ENCODE results near the gene C10orf120. TPM values are rescaled to one million over a fixed set of nuclear protein-coding genes. Genes with fewer than 3 reads are reported as not detected.

Gene C10orf120
- total RNA-seq, 1 donor from 2014 or later: not detected

DNA sequence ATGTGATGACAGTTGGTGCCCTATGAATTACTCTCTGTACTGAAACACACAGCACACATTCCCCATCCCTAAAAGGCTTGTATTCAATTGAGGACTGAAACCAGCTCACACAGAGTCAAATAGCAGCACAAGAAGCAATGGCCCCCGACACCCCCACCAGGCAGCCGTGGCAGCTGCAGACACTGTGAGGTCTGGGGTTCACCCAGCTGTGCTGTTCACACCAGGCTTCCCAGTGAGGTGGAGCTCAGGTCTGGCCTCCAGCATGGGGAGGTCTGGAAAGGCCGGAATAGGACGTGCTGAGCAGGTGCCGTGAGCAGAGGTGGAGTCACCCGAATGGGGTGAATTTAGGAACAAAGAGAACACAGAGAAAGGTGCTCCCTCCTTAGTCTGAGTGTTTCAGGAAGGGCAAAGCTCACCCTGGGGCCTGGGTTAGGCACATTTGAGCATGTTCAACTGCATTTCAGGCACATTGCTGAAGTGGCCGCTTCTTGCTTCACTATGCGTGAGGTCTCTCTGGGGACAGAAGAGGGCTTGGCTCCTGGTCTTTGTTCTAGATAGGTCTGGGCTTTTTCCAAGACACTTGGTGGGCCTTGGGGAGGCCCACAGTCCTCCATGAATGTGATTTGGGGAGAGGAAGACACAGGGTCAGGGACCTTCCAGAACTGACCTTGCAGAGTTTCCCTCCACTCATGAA lies 41.1 kb downstream of the C10orf120 start:
- H3K36me3 Mint-ChIP-seq: no peaks in the 10 kb centered on the region
- no peaks in the 10 kb centered on the region for H3K9me3 Mint-ChIP-seq
- DNase-seq (ENCODE audit: extremely low spot score, unreplicated experiment): no peak
- peak overlapping the region; percentile 68 for H3K27ac Mint-ChIP-seq
- H3K4me3 Mint-ChIP-seq: no peak overlapping the region
- peaks cover 18% of the 10 kb centered on the region for H3K27me3 Mint-ChIP-seq
- no peak for TF ChIP-seq CTCF (conservative IDR thresholded peaks at IDR 0.05)
- H3K4me1 Mint-ChIP-seq (ENCODE audit: unreplicated experiment): no peaks in the 10 kb centered on the region

DNA sequence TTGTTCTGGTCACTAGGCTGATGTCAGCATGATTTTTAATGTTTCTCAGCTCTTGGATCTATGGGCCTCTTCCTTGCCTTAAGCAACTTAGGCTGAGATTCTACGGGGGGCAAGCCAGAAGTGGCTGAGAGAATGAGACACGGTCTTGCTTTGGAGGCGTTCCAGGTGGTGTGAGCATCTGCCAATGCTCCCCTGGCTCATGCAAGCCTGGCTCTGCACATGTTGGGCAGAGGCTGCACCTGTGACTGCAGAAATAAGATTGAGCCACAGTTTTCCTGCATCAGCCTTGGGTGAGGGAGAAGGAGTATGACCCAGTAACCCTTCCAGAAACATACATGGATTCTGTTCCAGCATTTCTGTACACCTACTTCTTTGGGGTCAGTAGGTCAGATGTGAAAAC lies 41.9 kb downstream of the C10orf120 start:
- Mint-ChIP-seq H3K4me1 (ENCODE audit: unreplicated experiment) (no peaks in the 10 kb centered on the region), H3K36me3 (no peaks in the 10 kb centered on the region), H3K9me3 (no peaks in the 10 kb centered on the region), H3K27me3 (peaks cover 18% of the 10 kb centered on the region), H3K4me3 (no peak overlapping the region), H3K27ac (no peak overlapping the region)
- DNase-seq (ENCODE audit: extremely low spot score, unreplicated experiment): no peak
- no peak for TF ChIP-seq CTCF (conservative IDR thresholded peaks at IDR 0.05)

- Mint-ChIP-seq H3K4me1 (ENCODE audit: unreplicated experiment) (no peaks in the 10 kb centered on the region), H3K27ac (no peak overlapping the region), H3K27me3 (peaks cover 17% of the 10 kb centered on the region), H3K9me3 (no peaks in the 10 kb centered on the region), H3K4me3 (no peak overlapping the region), H3K36me3 (no peaks in the 10 kb centered on the region)
- no peak for DNase-seq (ENCODE audit: extremely low spot score, unreplicated experiment)
- TF ChIP-seq CTCF (conservative IDR thresholded peaks at IDR 0.05): no peak
Measured at GRCh38 chr10:122657255-122657654, 42.4 kb downstream of the C10orf120 start.

DNA sequence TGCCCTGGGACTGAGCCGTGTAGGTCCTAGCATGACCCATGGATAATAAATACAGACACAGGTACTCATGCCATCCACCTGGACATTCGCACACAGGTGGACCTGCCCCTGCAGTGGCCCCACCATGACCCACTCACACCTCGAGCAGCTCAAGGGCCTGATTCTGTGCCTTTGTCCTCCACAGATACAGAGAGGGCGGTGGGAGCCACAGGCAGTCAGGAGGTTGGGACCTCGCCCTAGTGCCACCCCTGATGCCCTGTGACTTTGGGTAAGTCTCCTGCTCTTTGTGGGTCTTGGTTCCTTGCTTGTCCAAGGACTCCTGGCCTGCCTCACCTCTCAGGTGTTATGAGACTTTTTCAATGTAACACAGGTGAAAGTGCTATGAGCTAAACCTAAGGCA lies 42.9 kb downstream of the C10orf120 start:
- H3K27me3 Mint-ChIP-seq: peaks cover 21% of the 10 kb centered on the region
- H3K9me3 Mint-ChIP-seq: no peaks in the 10 kb centered on the region

DNA sequence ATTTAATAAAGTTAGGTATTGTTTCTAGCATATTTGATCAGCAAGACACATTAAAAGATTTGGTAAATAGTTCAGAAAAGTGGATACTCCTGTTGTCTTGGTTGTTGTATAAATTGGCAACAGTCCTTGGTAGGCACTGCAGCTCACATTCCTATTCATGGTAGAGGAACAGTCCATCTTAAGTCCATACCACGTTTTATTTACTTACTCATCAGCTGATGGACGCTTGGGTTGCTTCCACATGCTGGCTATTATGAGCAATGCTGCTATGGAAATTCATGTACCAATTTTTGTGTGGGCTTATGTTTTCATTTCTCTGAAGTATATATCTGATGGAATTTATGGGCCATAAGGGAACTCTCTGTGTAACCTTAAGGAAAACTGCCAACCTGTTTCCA lies 43.3 kb downstream of the C10orf120 start:
- Mint-ChIP-seq H3K4me1 (ENCODE audit: unreplicated experiment) (no peaks in the 10 kb centered on the region), H3K4me3 (no peak overlapping the region), H3K36me3 (no peaks in the 10 kb centered on the region), H3K9me3 (no peaks in the 10 kb centered on the region), H3K27me3 (peaks cover 22% of the 10 kb centered on the region), H3K27ac (no peak overlapping the region)
- DNase-seq (ENCODE audit: extremely low spot score, unreplicated experiment): no peak
- no peak for TF ChIP-seq CTCF (conservative IDR thresholded peaks at IDR 0.05)

More for the DNA sequence above, 42.9 kb downstream of the C10orf120 start:
- no peak overlapping the region for H3K27ac Mint-ChIP-seq
- H3K36me3 Mint-ChIP-seq: no peaks in the 10 kb centered on the region
- no peak for TF ChIP-seq CTCF (conservative IDR thresholded peaks at IDR 0.05)
- no peak for DNase-seq (ENCODE audit: extremely low spot score, unreplicated experiment)
- no peaks in the 10 kb centered on the region for H3K4me1 Mint-ChIP-seq (ENCODE audit: unreplicated experiment)
- no peak overlapping the region for H3K4me3 Mint-ChIP-seq
